HG03432 (cell line): ENCODE data around the gene UBXN2A.

Experiments
- ATAC-seq: cut with Tn5 transposase; IDR thresholded peaks from one replicate; pipeline ENCODE4 v1.9.1; 2021; ENCODE audit warnings: mild to moderate bottlenecking, moderate library complexity; ENCODE audit not compliant: unreplicated experiment

The UBXN2A gene, protein sequence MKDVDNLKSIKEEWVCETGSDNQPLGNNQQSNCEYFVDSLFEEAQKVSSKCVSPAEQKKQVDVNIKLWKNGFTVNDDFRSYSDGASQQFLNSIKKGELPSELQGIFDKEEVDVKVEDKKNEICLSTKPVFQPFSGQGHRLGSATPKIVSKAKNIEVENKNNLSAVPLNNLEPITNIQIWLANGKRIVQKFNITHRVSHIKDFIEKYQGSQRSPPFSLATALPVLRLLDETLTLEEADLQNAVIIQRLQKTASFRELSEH

DNA sequence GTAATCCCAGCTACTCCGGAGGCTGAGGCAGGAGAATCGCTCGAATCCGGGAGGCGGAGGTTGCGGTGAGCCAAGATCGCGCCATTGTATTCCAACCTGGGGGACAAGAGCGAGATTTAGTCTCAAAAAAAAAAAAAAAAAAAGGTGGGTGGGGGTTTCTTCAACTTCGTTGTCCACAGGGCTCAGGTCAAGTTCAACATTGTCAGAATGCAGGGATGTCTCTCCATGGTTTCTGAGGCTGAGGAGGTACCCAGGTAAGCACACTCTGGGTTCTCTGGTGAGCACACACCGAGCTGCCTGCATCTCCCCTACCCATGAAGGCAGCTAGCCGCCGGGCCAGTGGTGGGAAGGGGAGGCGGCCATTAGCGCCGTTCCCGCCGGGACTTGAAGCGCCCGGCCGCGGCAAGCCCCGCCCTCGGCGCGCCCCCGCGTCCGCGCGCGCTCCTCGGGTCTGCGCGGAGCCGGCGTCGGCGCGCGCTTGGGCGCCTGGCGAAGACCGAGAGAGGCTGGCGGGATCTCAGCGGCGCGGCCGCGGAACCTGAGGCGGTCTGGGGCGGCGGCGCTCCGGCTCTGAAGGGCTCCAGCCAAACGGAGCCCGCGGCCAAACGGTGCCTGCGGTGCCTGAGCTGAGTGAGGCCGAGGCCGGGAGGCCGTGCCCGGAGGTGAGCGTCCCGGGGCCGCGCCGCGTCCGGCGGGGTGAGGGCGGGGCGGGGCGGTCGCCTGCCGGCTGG lies at the start of gene UBXN2A:
TSS of gene UBXN2A (plus strand) at position 477 of the 731 bp plus-strand sequence. CDS start 17,852 bp downstream, outside the sequence.
- ATAC-seq: peak; percentile 83

DNA sequence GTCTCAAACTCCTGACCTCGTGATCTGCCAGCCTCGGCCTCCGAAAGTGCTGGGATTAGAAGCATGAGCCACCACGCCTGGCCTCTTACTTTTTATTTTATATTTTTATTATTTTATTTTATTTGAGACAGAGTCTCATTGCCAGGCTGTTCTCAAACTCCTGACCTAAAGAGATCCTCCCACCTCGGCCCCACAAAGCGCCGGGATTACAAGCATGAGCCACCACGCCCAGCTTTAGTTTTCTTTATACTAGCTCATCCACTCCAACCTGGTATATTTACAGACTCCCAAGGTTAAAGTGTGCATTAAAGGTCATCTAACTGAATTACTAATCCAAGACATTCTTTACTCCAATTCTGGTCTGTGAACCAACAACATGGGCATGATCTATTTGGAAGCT lies 40.1 kb upstream of the UBXN2A start:
- ATAC-seq: no peak

DNA sequence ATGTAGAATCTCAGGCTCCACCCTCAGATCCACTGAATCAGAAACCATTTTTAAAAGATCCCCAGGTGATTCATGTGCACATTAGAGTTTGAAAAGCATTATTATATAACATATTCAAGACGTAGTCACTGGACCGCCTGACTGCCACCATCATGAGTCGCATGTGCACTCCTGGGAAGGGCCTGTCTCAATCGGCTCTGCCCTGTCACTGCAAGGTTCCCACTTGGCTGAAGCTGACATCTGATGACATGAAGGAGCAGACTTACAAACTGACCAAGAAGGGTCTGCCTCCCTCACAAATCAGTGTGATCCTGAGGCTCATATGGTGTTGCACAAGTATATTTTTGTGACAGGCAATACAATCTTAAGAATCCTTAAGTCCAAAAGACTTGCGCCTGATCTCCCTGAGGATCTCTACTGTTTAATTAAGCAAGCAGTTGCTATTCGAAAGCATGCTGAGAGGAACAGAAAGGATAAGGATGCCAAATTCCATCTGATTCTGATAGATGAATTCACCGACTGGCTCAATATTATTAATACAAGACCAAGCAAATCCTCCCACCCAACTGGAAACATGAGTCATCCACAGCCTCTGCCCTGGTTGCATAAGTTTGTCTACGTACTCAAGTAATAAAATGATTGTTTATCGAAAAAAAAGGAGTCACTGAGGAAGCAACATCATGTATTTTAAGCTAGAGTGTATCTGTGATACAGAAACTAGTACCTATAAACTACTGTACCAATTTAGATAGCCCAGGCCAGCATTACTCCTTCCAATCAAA lies 39.5 kb upstream of the UBXN2A start:
- no peak for ATAC-seq

DNA sequence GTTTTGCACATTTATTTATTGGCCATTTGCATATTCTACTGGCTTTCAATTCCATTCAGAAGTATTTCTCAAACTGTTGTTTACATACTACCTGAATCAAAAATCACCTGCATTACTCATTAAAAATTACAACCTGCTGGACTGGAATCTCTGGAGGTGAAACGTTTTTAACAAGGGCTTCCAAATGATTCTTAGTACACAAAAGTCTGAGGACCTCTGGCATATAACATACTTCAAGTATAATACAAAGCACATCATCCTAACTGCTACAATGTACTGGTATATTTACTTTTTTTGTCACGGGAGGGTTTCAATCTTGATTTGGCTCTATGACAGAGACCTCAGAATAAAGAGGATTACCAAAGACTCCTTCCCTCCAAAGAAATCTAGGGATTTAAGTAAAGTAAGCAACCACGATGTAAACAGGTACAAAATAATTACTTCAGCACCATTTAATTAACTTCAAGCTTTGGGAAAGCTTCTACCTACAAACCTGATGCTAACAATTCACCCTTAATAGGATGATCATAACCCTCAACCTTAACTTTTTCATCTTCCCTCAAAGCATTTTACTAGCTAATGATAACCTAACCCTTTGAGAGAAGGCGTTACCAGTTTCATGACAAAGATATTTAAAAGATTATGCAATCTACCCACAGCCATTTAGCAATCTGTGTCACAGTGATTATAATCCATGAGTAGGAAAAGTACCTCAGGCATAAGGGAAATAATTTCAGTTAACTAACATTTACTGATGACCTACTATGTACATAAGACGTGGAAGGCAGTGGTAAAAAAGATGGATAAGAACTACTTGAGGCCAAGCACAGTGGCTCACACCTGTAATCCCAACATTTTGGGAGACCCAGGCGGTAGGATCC lies 38.1 kb upstream of the UBXN2A start:
- no peak for ATAC-seq

DNA sequence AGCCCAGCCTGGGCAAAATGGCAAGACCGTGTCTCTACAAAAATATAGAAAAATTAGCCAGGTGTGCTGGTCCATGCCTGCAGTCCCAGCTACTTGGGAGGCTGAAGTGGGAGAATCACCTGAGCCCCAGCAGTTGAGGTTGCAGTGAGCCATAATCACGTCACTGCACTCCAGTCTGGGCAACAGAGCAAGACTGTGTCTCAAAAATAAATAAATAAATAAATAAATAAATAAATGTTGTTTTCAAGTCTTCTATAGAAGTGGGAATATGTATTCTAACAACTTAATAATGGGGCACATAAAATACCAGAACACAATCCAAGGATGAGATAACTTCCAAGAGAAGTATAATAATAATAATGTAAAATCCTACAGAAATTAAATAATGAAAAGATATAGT lies 37.2 kb upstream of the UBXN2A start:
- ATAC-seq: no peak

DNA sequence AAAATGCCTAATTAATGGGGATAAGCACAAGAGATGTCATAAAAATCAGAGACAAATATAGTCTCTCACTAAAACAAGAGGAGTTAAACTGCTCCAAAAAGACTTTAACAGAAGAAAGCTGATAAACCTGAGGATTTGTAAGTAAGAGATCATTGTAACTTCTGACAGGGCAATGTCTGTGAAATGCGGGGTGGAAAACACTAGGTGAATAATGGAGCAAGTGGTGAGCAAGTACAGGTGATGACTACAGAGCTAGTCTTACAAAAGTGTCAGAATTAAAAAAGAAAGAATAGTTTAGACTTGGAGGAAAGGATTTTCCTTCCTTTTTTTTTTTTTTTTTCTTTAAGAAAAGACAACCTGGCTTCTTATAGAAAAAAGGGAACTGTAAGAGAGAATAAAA lies 36.0 kb upstream of the UBXN2A start:
- ATAC-seq: no peak

DNA sequence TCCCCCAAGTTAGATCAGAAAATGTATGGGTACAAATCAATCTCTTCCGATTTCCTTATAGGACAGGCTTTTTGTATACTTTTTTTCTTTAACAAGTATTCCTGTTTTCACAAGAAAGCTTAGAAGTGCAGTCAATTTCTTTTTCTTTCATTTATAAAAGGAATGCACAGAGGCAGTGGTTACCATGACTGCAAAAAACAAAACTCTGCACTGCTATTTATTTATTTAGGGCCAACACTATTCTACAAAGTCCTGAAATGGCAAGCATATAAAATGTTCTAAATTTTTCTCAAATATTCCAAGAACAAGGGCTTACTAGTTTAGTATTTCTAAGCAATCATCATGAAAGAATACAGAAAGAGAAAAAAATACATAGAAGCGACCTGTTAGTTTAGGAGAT lies 35.6 kb upstream of the UBXN2A start:
- ATAC-seq: no peak

DNA sequence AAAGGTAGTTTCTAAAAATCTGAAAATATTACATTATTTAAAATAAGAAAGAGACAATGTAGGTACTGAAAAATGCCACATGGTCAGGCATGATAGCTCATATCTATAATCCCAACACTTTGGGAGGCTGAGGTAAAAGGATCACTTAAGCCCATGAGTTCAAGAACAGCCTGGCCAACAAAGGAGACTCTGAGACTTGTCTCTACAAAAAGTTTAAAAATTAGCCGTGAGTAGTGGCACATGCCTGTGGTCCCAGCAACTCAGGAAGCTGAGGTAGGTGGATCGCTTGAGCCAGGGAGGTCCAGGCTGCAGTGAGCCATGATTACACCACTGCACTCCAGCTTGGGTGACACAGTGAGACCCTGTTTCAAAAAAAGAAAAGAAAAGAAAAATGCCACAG lies 35.1 kb upstream of the UBXN2A start:
- no peak for ATAC-seq

DNA sequence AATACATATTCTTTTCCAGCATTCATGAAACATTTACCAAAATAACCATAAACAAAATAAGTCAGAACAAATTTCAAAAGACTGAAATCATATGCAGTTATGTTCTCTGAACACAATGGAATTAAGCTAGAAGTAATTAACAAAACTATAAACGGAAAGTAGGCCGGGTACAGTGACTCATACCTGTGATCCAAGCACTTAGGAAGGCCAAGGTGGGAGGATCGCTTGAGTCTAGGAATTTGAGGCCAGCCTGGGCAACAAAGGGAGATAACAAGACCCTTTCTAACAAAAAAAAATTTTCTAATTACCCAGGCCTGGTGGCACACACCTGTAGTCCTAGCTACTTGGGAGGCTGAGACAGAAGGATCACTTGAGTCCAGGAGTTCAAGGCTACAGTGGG lies 28.2 kb upstream of the UBXN2A start:
- no peak for ATAC-seq

DNA sequence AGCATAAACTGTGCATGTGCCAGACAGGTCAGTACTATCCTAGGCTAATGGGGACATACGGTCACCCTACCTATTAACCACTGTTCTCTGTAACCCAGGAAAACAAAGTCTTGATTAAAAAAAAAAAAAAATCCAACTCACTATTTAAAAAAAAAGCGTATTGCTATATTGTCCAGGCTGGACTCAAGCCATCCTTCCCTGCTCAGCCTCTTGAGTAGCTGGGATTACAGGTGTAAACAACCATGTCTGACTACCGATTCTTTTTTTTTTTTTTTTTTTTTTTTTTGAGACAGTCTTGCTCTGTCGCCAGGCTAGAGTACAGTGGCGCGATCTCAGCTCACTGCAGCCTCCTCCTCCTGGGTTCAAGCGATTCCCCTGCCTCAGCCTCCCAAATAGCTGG lies 24.9 kb upstream of the UBXN2A start:
- no peak for ATAC-seq

DNA sequence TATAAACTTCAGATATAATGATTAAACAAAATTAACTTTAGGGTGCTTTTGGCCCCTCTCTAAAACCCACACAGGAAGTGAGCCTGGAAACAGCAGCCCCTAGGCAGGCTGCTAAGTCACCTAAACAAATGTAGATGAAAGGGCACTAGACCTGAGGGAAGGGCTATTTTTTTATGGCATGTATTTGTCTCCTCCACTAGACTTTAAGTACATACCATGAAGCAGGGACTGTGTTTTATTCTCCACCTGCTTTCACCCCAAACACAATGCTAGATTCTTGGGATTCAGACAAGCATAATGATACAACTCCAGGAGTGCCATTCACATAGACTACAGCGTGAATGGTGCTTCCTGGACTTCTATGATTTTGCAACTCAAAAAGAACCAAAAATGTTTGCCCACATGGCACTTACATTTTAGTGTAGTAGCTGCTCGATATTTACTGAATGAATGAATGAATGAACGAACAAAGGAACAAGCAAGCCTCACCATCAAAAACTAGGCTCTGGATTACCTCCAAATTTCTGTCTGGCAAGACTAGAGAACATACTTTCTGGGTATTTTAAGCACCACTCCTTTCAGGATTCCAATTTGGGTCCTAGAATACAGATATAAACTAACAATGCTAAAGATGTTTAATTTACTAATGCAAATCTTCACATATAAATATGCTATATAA lies 23.4 kb upstream of the UBXN2A start:
- ATAC-seq: peak; percentile 68

DNA sequence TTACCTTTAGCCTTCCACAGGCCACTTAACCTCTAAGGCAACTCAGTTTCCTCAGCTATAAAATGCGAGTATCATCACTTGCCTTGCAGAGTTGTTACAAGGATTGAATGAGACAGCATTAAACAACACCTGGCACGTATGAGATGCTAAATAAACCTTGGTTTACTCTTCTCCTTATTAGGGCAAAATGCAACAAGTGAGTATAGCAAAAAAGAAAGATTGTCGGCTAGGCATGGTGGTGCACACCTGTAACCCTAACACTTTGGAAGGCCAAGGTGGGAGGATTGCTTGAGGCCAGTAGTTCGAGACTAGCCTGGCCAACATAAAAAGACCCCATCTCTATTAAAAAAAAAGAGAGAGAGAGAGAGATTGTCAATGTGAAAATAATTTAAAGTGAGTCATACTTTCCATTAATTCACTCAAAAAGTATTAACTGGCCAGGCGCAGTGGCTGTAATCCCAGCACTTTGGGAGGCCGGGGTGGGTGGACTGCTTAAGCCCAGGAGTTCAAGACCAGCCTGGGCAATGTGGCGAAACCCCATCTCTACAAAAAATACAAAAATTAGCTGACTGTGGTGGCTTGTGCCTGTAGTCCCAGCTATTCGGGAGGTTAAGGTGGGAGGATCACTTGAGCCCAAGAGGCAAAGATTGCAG lies 21.3 kb upstream of the UBXN2A start:
- ATAC-seq: no peak

DNA sequence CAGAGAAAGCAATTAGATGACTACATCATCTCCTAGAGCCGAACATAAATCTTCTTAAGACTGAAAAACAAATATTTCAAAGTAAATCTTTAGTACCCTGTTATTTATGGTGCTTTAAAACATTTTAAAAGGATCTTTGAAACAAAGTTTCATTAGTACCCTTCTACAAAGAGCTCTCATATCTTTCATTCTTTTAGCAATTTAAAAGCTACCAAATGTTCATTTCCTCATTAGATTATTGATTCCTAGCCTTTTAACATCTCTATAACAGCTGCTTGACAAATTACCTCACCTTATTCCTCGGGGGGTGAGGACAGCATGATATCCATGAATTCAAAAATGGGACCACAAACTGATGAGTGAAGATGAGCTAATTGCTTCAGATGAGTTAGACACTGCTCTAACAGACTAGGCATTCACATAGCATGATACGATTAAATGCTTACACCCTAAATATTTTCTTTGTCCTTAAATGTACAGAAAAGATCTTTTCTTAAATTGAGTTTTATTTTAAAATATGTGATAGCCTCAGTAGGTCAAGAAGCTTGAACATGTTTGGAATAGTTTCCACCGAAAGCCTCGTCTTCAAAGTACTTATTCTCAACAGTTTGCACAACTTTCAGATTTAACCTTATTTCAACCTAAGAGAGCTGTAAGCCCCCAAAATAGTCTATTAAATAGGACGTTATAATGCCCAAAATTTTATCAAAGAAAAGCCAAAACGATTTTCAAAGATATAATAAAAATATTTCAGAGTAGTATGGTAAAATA lies 15.5 kb upstream of the UBXN2A start:
- ATAC-seq: no peak

DNA sequence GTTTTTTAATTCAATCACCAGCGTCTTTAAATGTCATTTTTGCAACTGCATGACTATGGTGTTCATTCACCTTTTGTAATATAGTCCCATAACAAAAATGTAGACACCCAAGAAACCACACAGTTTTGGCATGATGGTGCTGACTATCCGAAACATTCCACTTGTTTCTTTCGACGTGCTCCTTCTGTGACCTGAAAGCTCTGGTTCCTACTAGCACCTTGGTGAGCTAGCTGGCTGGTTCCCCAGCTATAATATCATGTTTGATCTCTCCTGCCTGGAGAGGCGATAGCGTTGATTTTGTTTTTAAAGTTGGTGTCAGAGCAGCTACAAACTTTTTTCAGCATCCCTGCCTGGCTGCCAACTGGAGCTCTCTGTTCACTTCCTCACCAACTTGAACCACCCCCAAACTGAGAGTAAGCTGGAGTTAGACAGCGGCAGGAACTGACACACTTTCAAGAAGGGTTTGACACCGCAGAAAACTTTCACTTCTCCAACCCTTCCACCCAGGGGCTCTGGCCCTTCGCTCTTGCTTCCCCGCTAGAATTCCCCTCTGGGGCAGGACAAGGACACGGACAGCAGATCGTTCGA lies 14.5 kb upstream of the UBXN2A start:
- ATAC-seq: peak; percentile 65

DNA sequence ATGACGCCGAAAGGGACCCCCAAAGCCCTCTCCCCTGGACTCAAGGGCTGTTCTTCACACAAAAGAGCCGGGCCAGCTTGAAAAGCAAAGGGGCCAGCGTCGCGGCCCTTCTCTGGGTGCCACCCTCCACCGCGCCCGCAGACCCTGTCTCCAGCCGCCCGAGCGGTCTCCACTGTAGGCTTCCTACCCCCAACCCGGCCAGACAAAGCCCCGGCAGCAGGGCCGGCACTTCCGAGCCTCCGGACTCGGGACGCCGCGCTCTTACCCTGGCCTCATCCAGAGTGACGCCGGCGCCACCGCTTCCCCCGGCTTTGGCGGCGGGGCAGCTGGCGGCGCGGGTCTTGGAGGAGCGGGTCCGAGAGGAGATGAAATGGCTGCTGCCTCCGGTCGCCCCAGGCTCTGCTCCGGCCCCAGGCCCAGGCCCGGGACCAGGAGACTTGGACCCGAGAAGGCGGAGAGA lies 13.9 kb upstream of the UBXN2A start:
- peak; percentile 32 for ATAC-seq

DNA sequence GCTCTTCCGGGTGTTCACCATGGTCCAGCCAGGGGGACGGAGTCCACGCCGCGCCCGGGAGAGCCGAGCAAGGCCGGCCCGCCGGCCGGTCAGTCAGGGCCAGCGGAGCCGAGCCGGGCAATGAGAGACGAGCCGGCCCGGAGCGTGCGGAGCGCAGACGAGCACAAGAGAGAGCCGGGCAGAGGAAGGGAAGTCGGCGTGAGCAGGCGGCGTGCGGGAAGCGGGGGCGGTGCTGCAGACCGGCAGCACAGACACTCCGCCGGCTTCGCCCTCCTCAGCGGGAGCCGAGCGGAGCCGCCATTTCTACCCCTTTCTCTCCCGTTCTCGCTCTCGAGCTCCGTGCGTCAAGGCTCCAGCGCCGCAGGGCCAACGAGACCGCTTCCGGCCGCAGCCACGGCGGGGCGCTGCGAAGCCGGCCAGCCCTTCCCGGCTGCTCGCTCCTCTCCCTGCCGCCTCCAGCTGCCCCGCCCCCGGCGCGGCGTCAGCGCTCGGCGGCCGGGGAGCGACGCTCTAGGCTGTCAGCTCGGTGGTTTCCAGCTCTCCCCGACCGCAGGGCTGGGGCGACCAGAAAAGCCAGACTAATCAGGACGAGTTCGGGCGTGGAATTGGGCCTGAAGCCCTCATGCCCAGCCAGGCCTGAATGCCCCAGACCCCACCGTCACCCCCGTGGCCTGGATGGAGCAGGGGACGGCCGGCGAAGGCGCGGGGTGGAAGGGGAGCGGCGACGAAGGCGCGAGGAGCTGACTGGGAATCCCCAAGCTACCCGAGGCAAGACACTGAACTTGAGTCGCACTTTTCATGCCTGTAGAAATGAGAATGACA lies 13.3 kb upstream of the UBXN2A start, which contains the start of gene ATAD2B:
TSS of gene ATAD2B (minus strand) at position 374 of the 822 bp plus-strand sequence. CDS start at position 21, 353 bp downstream.
- peak; percentile 82 for ATAC-seq

DNA sequence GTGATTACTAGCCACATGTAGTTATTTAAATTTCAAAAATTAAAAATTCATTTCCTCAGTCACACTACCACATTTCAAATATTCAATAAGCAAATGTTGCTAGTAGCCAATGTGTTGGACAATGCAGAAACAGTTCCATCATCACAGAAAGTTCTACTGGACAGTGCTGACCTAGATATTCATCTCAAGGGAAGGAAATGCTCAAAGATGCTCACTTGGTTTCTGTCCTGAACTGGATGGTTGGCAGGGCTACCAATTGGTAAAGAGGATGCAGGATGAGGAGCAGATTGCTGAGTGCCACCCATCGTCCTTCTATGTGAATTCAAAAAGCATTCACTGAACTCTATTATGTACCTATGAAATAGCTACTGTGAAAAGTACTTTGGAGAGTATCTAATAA lies 6.0 kb upstream of the UBXN2A start:
- no peak for ATAC-seq
